HT-29 (cell line): ENCODE data around the gene IL32. TPM values are rescaled to one million over a fixed set of nuclear protein-coding genes. Genes with fewer than 3 reads are reported as not detected.
"Not testable (repeated sequence)": the region's sequence is repeated elsewhere in the genome, so short reads cannot be mapped to it uniquely, and the experiment has no call there.

ENCODE experiments used
- DNase-seq: peaks from one replicate; pipeline ENCODE4 v3.0.0-alpha.2; 2015; ENCODE audit warnings: low spot score
- total RNA-seq: library from RNA; depleted of rRNA; stranded (reverse); fragments of >200 nt; shearing (Covaris generic); gene quantifications from 2 replicates; pipeline ENCODE4 v1.2.3, GENCODE V29; 2014

The IL32 gene
- total RNA-seq, 1 experiment from 2014 or later, result 5.0 TPM

DNA sequence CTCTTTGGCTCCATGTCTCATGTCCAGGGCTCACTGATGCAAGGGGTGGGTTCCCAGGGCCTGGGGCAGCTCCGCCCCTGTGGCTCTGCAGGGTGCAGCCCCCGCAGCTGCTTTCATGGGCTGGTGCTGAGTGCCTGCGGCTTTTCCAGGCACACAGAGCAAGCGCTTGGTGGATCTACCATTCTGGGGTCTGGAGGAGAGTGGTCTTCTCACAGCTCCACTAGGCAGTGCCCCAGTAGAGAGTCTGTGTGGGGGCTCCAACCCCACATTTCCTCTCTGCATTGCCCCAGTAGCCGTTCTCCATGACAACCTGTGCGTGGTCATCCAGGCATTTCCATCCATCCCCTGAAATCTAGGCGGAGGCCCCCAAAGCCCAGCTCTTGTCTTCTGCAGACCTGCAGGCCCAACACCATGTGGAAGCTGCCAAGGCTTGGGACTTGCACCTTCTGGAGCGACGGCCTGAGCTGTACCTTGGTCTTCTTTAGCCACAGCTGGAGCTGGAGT, 5.2 kb downstream of the IL32 start:
- no peak for DNase-seq

- DNase-seq, result no peak
These were observed 6.2 kb downstream of the IL32 start for GRCh38 chr16:3071655-3072054.

DNA sequence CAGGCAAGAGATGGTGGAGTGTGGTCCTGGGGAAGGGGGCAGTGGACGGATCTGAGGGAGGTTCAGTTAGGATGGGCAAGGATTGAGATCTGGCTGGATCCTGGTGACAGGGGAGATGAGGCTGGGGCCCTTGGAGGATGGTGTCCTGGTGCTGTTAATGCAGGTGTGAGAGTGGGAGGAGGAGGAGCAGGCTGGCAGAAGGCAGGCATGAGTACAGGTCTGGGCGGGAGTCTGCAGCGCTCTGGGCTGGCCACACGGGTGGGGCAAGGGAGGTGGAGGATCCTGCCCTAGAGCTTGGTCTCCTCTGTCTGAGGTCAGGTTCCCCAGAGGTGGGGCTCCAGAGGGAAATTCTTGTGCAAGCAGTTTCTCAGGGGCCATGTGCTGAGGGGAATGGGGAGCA, 6.7 kb downstream of the IL32 start:
- not testable (repeated sequence) for DNase-seq

DNA sequence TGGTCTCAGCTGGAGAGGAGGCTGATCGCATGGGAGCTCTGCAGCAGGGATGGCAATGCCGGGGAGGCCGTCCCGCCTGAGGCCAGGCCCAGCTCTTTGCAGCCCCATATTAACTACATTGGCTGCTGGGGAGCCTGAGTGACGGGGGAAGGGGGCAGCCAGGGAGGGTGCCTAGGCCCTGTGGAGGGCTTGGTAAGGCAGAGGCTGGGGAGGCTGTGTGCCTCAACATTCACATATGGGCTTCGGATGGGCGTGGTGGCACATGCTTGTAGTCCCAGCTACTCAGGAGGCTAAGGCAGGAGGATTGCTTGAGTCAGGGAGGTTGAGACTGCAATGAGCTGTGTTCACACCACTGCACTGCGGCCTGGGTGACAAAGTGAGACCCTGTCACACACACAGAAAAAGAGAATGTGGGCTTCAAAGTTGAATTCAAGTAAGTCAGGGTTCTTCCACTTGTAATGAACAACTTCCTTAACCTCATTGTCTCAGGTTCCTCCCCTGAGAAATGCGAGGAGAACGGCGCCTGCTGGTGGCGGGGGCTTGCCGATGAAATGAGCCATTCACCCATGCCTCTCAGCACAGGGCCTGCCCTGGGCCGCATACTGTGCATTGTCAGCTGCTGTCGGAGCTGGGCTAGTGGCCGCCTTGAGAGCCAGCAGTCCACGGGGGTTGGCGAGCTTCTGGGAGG, 7.3 kb downstream of the IL32 start:
- DNase-seq, result not testable (repeated sequence)

GRCh38 chr16:3073448-3073847, 8.0 kb downstream of the IL32 start:
- DNase-seq, result no peak

DNA sequence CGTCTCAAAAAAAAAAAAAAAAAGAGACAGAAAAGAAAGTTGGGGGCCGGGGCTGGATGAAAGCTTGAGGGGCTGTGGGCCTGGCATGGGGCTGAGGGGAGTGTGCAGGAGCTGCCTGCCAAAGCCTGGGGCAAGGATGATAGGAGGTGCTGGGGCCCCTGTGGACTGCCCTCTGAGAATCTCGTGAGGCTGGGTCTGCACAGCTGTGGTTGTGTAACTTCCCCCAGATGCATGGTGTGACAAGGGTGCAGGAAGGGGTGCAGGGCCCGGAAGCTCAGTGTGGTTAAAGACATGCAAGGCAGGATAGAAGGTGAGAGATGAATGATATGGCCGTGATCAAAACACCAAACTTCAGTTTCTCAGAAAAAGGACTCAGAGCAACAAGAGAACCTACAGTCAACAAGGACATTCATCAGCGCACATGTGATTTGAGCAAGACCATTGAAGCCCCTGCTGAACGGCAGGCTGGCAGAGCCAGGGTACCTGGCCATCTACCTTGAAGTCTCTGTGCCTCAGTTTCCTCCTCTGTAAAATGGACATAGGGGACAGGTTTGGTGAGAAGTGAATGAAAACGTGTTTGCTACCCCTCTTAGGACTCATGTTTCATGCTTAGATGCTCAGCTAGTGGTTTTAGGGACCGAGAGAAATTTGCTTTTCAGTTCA, 9.6 kb downstream of the IL32 start:
- DNase-seq, result no peak

GRCh38 chr16:3075523-3075915, 10.1 kb downstream of the IL32 start:
- DNase-seq, result no peak

- DNase-seq, result not testable (repeated sequence)
These were observed 10.5 kb downstream of the IL32 start for GRCh38 chr16:3075946-3076345.

DNA sequence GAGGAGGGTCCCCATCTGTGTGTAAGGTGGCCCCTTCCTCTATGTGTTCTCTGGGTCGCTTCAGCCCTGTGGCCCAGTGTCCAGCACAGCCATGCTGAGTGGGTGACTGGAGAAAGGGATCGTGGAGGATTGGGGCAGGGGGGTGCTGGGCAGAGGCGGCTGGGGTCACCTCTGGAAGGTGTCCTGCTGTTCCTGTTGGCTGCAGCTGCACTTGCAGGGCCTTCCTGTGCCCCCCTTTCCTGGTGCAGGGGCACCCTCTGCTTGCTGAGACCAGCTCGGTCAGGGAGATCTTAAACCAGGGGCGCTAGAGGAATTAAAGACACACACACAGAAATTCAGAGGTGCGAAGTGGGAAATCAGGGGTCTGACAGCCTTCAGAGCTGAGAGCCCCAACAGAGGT, 11.1 kb downstream of the IL32 start:
- DNase-seq, result no peak

GRCh38 chr16:3080024-3080423, 14.6 kb downstream of the IL32 start:
- DNase-seq, result no peak

- DNase-seq, result not testable (repeated sequence)
These were observed 16.5 kb downstream of the IL32 start for GRCh38 chr16:3081957-3082356.

DNA sequence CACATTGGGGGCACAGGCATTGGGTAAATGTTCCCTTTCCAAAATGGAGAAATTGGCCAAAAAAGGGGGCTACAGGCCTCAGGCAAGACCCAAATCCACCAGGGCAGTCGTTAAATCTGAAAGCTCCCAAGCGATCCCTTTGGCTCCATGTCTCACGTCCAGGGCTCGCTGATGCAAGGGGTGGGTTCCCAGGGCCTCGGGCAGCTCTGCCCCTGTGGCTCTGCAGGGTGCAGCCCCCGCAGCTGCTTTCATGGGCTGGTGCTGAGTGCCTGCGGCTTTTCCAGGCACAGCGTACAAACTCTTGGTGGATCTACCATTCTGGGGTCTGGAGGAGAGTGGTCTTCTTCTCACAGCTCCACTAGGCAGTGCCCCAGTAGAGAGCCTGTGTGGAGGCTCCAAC, 18.0 kb downstream of the IL32 start:
- not testable (repeated sequence) for DNase-seq

- DNase-seq, result no peak
These were observed 19.1 kb downstream of the IL32 start for GRCh38 chr16:3084491-3084890.

DNA sequence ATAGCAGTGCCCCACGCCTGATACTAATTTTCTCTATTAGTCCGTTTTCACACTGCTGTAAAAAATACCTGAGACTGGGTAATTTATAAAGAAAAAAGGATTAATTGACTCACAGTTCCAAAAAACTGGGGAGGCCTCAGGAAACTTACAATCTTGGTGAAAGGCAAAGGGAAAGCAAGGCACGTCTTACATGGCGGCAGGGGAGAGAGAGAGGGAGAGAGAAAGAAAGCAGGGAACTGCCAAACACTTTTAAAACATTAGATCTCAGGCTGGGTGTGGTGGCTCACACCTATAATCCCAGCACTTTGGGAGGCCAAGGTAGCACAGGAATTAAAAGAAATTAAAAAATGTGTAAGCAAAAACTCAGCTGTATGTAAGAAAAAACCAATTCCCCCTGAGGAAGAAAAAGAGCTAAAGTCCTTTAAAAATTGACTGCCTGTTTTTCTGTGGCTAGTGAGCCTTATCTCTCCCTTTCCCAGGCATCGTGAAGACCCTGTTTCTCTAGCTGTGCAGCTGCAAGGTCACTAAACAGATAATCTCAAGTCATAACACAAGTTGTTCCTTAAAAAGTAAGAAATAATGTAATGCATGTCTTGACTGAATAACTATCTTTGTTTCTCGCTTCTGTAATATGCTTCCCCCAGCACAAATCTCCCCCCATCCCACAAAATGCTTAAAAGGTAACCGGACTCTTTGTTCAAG, 19.7 kb downstream of the IL32 start:
- DNase-seq, result no peak

DNA sequence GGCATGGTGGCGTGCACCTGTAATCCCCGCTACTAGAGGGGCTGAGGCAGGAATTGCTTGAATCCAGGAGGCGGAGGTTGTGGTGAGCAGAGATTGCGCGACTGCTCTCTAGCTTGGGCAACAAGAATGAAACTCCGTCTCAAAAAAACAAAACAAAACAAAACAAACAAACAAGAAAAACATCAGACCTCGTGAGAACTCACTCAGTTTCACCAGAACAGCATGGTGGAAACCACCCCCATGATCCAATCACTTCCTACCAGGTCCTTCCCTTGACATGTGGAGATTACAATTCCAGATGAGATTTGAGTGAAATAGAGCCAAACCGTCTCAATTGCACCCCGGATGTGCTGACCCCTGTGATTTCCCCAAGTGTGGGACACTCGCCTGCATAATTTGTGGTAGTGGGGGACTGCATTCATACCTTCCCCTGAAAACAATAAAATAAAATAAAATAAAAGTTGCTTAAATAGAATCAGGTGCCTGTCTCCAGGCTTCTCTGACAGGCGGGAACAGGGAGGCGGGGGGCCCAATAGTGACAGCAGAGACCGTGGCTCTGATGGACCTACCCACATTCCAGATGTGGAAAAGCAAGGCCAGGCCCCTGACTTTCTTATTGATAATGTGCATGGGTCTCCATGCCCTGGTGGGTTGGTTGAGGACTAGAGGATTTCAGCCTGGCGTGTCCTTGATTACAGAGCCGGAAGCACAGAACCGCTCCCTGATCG, 20.6 kb downstream of the IL32 start:
- no peak for DNase-seq

- DNase-seq, result no peak
These were observed 21.3 kb downstream of the IL32 start for GRCh38 chr16:3086596-3087242.

- no peak for DNase-seq
These were observed 22.1 kb downstream of the IL32 start for GRCh38 chr16:3087243-3088235.

- DNase-seq, result no peak
These were observed 23.0 kb downstream of the IL32 start for GRCh38 chr16:3088450-3088849.

DNA sequence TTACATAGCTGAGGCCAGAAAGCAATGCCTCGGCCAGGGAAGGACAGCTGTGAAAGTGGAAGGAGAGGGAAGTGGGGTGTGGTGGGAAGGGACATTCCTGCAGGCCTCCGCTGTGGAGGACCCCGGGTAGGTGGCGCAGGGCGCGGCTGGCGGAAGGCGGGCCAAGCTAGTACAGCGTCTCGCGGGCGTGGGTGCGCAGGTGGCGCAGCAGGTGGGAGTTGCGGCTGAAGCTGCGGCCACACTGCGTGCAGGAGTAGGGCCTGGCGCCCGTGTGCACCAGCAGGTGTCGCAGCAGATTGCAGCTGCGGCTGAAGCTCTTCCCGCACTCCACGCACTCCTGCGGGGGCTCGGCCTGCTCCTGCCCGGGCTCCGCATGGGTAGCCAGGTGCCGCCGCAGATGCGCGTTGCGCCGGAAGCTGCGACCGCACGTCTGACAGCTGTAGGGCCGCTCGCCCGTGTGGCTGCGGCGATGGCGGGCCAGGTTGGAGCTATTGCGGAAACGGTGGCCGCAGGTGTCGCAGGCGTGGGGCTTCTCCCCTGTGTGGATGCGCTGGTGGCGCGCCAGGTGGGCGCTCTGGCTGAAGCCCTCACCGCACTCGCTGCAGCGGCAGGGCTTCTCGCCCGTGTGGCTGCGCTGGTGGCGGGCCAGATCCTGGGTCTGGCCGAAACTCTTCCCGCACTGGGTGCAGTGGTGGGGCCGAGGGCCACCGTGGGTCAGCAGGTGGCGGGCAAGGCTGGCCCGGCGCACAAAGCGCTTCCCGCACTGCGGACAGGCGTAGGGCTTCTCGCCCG, 23.7 kb downstream of the IL32 start:
- DNase-seq, result no peak
